HG02852 (cell line): ENCODE measurements around the gene UBQLN1.
A peak's percentile ranks its signal among the peaks of the same experiment; 100 is the strongest.
"Not testable (repeated sequence)": the region's sequence is repeated elsewhere in the genome, so short reads cannot be mapped to it uniquely, and the experiment has no call there.

ENCODE experiments used
- ATAC-seq: cut with Tn5 transposase; IDR thresholded peaks from one replicate; pipeline ENCODE4 v1.9.1; 2021; ENCODE audit warnings: mild to moderate bottlenecking, moderate library complexity; ENCODE audit not compliant: unreplicated experiment

Gene UBQLN1

DNA sequence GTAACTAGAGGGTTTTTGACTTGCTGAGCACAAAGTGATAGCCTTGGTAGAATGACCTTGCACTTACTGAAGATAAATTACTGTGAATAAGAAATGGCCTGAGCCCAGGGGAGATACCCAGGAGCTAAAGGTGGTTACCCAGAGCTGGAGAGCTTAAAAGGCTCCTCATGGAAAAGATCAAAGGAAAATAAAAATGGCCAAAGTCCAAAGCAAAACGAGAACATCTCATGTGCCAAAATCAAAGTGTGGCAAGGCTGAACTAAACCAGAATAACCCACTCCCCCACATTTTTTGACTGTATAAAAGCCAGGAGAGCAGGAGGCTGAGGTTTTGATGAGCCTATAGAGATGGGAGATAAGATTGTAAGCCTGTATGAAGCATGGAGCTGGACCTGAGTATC is 70.4 kb downstream of the UBQLN1 start:
- no peak for ATAC-seq

DNA sequence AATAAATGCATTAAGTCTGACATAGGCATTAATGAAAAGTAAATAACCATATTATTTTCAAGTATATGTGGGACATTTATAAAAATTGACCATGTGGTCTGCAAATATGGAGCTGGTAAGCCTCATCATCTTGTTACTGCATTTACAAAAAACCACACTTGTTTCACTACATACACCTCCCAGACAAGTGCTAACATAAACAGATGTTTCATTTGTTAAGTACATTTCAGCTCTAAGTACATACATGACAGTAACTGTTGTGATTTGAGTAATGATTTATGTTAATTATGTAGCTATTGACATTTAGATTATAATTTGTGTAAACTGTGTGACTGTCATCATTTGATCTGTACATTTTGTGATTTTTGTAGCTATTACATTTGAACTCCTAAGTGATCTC is 70.9 kb downstream of the UBQLN1 start:
- peak; percentile 59 for ATAC-seq

DNA sequence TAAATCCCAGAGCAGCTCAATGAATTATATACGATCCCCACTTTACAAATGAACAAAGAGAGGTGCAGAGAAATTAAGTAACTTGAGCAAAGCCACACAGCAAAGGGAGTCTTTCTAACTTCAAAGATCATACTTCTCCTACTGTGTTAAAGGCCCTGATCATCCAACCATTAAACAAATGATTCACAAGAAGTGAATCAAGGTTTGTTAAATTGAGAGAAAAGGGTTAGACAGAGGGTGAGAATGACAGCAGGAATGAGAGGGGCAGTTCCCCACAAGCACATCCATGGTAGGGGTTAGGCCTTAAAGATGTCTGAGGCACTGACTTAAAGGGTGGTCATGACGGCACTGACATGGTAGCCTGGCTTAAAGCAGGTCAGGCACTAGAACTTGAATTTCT is 74.1 kb downstream of the UBQLN1 start:
- no peak for ATAC-seq

GRCh38 chr9:83633255-83633654 is 74.5 kb downstream of the UBQLN1 start:
- ATAC-seq: no peak

DNA sequence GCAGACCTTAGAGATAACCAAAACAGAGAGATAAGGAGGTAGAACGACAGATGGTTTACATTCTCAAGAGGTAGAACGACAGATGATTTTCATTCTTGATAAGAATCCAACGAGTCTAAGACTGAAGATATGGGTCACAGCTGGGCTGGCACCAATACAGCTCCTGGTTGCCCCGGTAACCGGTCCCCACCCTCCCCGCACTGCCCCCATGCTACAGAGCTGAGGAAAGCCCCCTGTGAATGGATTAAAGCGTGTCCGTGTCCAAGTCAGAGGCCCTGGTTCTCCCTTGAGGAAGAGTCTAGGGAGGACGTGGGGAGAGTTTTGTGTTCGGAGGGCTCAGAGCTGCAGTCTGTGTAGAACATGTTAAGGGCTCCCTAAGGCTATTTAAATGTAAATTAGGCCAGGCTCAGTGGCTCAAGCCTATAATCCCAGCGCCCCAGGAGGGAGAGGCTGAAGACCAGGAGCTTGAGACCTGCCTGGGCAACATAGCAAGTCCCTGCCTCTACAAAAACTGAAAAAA is 76.8 kb downstream of the UBQLN1 start:
- ATAC-seq: no peak

GRCh38 chr9:83629433-83630104 is 78.2 kb downstream of the UBQLN1 start:
- ATAC-seq: no peak

- ATAC-seq: no peak
These were observed 79.2 kb downstream of the UBQLN1 start for GRCh38 chr9:83628540-83628939.

DNA sequence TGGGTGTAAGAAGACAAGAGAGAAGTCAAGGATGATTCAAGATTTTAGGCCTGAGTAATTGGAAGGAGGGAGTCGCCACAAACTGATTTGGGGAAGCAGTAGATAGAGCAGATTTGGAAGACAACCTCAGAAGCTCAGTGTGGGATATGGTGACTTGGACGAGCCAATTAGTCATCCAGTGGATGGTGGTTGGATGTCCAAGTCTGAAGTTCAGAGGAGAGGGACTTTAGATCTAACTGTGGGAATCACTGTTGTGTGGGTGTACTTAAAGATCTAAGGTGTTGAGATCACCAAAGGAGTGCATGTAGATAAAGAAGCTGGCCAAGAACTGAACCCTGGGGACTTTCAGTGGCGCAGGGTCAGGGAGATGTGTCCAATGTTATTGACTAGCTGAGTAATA is 82.6 kb downstream of the UBQLN1 start:
- no peak for ATAC-seq

DNA sequence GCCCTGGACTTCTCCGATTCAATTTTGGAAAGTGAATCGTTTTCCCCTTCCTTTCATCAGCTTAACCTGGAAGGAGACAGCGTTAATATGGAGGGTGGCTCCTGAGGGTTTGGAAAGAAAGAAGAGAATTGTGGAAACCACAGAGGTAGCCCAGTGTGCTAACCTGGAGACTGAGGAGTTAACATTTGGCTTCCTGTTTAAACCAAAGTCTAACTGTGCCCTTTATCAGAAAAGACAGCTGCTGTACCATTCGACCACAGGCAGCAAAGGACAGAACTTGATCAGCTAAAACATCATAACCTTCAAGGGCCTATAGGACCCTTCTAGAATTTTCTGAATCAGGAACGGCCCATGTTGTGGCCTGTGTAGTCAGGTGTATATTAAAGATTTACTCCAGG is 84.1 kb downstream of the UBQLN1 start:
- ATAC-seq: peak; percentile 19

- ATAC-seq: peak; percentile 82
These were observed 84.6 kb downstream of the UBQLN1 start, which contains the start of gene IDNK for GRCh38 chr9:83622939-83623678. IDNK (plus strand) TSS chr9:83623143; CDS start chr9:83623172, 29 bp downstream.

GRCh38 chr9:83622433-83622938 is 85.3 kb downstream of the UBQLN1 start:
- peak; percentile 51 for ATAC-seq

DNA sequence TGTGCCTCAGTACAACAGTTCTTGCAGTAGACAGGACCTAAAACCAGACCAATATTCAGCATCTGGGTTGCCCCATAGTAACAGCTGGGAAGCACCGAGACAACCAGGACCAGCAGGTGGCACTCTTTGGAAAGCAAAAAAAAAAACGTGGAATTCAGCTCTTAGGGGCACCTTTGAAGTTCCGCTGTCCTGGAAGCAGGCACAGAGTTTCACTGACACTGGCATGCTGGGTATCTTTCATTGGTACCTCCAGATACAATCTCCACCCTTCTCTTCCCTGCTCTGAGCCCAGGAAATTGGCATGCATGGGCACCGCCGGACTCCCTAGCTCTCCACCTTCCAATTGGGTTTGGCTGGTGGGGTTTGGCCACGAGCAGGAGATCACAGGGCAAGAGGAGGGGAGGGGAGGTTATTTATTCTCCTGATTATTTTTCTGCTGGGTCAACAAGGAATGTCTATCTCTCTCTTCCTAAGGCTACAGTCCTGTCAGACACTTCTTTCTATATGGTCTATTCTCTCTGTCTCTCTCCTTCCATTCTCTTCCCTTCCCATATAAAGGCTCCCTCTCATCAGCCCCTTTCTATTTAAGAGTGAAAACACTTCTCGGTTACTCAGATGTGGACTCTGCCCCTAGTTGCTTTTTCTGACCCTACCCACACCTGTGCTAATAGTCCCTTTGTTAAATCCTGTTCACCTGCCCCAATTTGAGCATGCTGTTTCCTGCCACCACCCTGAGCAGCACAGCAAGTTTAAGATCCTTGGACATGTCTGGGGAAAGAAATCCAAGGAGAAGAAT is 86.7 kb downstream of the UBQLN1 start:
- ATAC-seq: no peak

DNA sequence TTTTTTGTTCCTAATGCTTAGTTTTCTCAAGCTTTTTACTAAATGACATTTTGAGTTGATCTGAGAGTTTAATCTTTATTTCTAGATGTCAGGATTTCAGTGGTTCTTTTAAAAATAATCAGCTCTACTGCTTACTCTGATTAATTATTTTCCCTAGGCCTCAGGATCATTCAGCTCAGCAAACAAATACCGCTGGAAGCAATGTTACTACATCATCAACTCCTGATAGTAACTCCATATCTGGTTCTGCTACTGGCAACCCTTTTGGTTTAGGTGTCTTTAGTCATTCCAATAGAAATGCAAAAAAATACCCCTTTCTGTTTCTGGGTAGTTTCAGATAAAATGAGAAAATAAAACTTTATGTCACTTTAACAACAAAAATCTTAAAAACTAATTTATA is 90.5 kb downstream of the UBQLN1 start:
- no peak for ATAC-seq

DNA sequence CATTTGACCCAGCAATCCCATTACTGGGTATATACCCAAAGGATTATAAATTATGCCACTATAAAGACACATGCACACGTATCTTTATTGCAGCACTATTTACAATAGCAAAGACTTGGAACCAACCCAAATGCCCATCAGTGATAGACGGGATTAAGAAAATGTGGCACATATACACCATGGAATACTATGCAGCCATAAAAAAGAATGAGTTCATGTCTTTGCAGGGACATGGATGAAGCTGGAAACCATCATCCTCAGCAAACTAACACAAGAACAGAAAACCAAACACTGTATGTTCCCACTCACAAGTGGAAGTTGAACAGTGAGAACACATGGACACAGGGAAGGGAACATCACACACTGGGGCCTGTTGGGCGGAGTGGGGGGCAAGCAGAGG is 94.5 kb downstream of the UBQLN1 start:
- not testable (repeated sequence) for ATAC-seq
